ENCODE data around the gene EIF2AK2. TPM values are rescaled to one million over a fixed set of nuclear protein-coding genes. Genes with fewer than 3 reads are reported as not detected.

The EIF2AK2 gene
- polyA plus RNA-seq, 2 of the 4 experiments (the other 2 are of a cell fraction): 29.8 to 47.2 TPM

DNA sequence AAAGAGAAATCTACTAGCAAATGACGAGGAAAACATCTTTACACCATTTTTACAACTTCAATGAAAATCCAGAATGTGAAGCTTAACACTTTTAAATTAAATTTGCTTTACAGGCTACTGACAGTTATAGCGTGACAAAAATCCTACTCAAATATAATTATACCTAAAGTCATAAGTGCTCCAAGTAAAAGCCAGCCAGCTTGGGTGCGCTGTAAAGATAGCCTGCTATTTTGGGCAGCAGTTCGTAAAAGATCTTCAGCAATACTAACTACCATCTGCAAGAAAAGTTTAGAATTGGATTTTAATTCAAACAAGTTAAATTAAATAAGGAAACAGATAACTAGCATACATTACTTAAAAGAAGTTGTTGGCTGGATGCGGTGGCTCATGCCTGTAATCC lies 95.0 kb downstream of the EIF2AK2 start:
- TF ChIP-seq NR3C1 (IDR thresholded peaks at IDR 0.05): no peak
- TF ChIP-seq, protein P1, sequence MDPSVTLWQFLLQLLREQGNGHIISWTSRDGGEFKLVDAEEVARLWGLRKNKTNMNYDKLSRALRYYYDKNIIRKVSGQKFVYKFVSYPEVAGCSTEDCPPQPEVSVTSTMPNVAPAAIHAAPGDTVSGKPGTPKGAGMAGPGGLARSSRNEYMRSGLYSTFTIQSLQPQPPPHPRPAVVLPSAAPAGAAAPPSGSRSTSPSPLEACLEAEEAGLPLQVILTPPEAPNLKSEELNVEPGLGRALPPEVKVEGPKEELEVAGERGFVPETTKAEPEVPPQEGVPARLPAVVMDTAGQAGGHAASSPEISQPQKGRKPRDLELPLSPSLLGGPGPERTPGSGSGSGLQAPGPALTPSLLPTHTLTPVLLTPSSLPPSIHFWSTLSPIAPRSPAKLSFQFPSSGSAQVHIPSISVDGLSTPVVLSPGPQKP (IDR thresholded peaks at IDR 0.05; ENCODE audit: low read depth, low read length): no peak
- no peak for TF ChIP-seq HOXA7 (CRISPR knock-in tag; IDR thresholded peaks at IDR 0.05)
- no peak for TF ChIP-seq HOXB13 (CRISPR knock-in tag; IDR thresholded peaks at IDR 0.05; ENCODE audit: low read depth)
- no peak for TF ChIP-seq EHF (CRISPR knock-in tag; IDR thresholded peaks at IDR 0.05)
- no peak for TF ChIP-seq EHMT2 (IDR thresholded peaks at IDR 0.05; ENCODE audit: low read depth)
- no peak for TF ChIP-seq ZNF302 (CRISPR knock-in tag; IDR thresholded peaks at IDR 0.05)
- no peak for TF ChIP-seq RAD21 (conservative IDR thresholded peaks at IDR 0.05 in 1 of 2, IDR thresholded peaks at IDR 0.05 in 1 of 2)
- TF ChIP-seq GATA3 (IDR thresholded peaks at IDR 0.05; ENCODE audit: borderline replicate concordance): no peak
- TF ChIP-seq BHLHE40 (IDR thresholded peaks at IDR 0.05; ENCODE audit: low read depth, low read length): no peak
- TF ChIP-seq SREBF2 (IDR thresholded peaks at IDR 0.05): no peak
- no peak for TF ChIP-seq TP53 (CRISPR knock-in tag; IDR thresholded peaks at IDR 0.05)
- no peak for TF ChIP-seq JUN (IDR thresholded peaks at IDR 0.05)
- no peak for TF ChIP-seq TFCP2L1 (CRISPR knock-in tag; IDR thresholded peaks at IDR 0.05)
- TF ChIP-seq, protein P2, sequence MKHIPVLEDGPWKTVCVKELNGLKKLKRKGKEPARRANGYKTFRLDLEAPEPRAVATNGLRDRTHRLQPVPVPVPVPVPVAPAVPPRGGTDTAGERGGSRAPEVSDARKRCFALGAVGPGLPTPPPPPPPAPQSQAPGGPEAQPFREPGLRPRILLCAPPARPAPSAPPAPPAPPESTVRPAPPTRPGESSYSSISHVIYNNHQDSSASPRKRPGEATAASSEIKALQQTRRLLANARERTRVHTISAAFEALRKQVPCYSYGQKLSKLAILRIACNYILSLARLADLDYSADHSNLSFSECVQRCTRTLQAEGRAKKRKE (CRISPR knock-in tag; IDR thresholded peaks at IDR 0.05; ENCODE audit: low read depth): no peak
- no peak overlapping the region for H3K4me2 ChIP-seq
- DNase-seq (ENCODE audit: low read depth in 1 of 2, low spot score in 1 of 2): no peak
- ChIA-PET CTCF (no interaction called here), POLR2A (no interaction called here)
- H3K9me3 ChIP-seq: no peaks in the 10 kb centered on the region
- 91% methylated on average over 5 of the region's 5 CpGs for WGBS (ENCODE audit: missing lambda C conversion rate)
- H3K4me1 ChIP-seq: no peaks in the 10 kb centered on the region
- no peak overlapping the region for H3K4me3 ChIP-seq
- no peak for ATAC-seq
- no peak overlapping the region for H3K27ac ChIP-seq
- FAIRE-seq: no peak

DNA sequence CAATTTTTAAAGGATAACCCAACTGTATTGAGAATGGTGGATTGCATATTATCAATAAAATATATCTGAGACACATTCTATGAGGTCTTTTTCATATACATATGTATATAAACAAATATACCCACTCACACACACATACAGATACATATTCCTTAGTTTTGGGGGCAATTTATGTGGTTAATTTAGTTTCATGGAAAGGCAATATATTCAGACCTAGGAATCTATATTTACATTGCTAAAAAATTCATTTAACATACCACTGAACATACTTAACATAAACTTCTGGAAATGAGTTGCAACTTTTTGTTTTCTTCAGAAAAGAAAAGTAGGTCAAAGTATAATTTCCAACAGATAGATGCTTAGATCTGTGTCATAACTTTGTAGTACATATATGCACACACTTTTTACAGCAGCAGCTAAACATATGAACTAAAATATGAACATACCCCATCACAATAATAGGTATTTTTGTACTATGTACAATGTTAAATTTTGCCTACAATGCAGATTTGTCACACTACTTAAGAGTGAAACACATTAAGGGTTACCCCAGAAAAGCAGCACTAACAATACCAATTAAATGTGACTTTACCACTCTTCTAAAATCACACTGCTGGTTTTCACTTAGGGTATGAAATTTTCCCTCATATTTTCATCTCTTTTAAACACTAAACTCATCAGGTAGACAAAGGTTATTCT lies 95.6 kb downstream of the EIF2AK2 start:
- no peaks in the 10 kb centered on the region for H3K4me1 ChIP-seq
- H3K4me3 ChIP-seq: no peak overlapping the region
- ATAC-seq: no peak
- DNase-seq (ENCODE audit: low read depth in 1 of 2, low spot score in 1 of 2): no peak
- H3K4me2 ChIP-seq: no peak overlapping the region
- H3K27ac ChIP-seq: no peak overlapping the region
- H3K9me3 ChIP-seq: no peaks in the 10 kb centered on the region
- FAIRE-seq: peak; percentile 76
- CTCF ChIA-PET: interaction anchor here (0.9 kb wide), 1 partner anchor 22 kb away, joined by 3 read pairs; no protein-coding TSS in a partner anchor
- POLR2A ChIA-PET: no interaction called here
- TF ChIP-seq HOXB13 (CRISPR knock-in tag; IDR thresholded peaks at IDR 0.05; ENCODE audit: low read depth) (no peak), MAFK (IDR thresholded peaks at IDR 0.05; ENCODE audit: partially characterized antibody) (peak; percentile 84)

DNA sequence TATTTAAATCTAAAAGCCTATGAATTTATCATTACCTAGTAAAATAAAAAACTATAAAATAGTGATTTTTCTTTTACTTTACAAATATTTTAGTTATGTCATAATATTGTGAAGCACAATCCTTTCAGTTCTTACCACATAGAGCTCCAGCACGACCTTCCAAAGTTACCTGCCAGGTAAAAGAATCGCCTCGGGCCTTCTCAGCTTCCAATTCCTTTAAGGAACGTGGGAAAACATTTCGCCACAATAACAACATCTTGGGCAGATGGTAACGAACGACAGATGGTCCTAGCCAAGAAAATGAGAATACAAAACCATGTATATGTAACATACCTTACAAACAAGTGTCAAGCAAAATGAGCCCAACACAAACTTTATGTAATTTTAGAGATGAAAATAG lies 96.3 kb downstream of the EIF2AK2 start:
- no peak for FAIRE-seq
- CTCF ChIA-PET: interaction anchor here (0.6 to 0.9 kb wide), 2 partner anchors 22 to 110 kb away, joined by 3 read pairs; no protein-coding TSS in a partner anchor
- no peaks in the 10 kb centered on the region for H3K4me1 ChIP-seq
- no peak overlapping the region for H3K4me2 ChIP-seq
- WGBS (ENCODE audit: missing lambda C conversion rate): 82% methylated on average over 7 of the region's 7 CpGs
- TF ChIP-seq NFE2L2 (conservative IDR thresholded peaks at IDR 0.05; ENCODE audit: low read length): no peak
- no peak for TF ChIP-seq ZSCAN20 (CRISPR knock-in tag; IDR thresholded peaks at IDR 0.05)
- TF ChIP-seq FOXS1 (CRISPR knock-in tag; IDR thresholded peaks at IDR 0.05): no peak
- no peak for TF ChIP-seq KDM1A (IDR thresholded peaks at IDR 0.05; ENCODE audit: low read depth)
- ATAC-seq: no peak
- no peaks in the 10 kb centered on the region for H3K9me3 ChIP-seq
- DNase-seq (ENCODE audit: low read depth in 1 of 2, low spot score in 1 of 2): no peak
- no peak overlapping the region for H3K27ac ChIP-seq
- H3K4me3 ChIP-seq: no peak overlapping the region
- POLR2A ChIA-PET: no interaction called here

DNA sequence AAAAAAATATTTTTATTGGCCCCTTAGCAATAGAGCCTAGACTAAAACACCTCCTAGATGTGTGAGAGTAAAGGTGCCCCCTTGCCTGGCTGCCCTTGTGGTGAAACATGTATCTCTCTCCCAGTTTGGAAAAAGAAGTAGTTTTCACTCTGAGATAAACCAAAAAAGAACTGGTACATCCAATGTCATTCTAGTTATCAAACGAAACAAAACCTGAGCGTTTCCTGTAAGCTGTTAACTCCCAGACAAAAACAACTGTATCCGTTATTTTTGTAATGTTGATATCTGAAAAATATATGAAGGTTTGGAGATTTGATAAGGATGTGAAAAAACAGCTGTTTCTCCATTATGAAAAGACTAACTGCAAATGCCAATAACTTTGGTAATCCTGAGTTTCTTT lies 96.9 kb downstream of the EIF2AK2 start:
- Histone ChIP-seq H3K4me1 (no peaks in the 10 kb centered on the region), H3K9me3 (no peaks in the 10 kb centered on the region), H3K4me2 (no peak overlapping the region), H3K27ac (no peak overlapping the region), H3K4me3 (no peak overlapping the region)
- FAIRE-seq (peak; percentile 7), ATAC-seq (no peak), DNase-seq (ENCODE audit: low read depth in 1 of 2, low spot score in 1 of 2) (no peak)
- CTCF ChIA-PET: interaction anchor here (0.6 to 0.9 kb wide), 2 partner anchors 23 to 111 kb away, joined by 3 read pairs; no protein-coding TSS in a partner anchor
- TF ChIP-seq, protein P1 (IDR thresholded peaks at IDR 0.05; ENCODE audit: low read depth, low read length): no peak
- TF ChIP-seq CEBPB (IDR thresholded peaks at IDR 0.05): no peak
- TF ChIP-seq CBX2 (IDR thresholded peaks at IDR 0.05; ENCODE audit: borderline replicate concordance, low read depth): no peak
- no peak for TF ChIP-seq ESRRA (IDR thresholded peaks at IDR 0.05; ENCODE audit: borderline replicate concordance, low read length)
- no peak for TF ChIP-seq MAFK (IDR thresholded peaks at IDR 0.05; ENCODE audit: partially characterized antibody)
- TF ChIP-seq, protein P3, sequence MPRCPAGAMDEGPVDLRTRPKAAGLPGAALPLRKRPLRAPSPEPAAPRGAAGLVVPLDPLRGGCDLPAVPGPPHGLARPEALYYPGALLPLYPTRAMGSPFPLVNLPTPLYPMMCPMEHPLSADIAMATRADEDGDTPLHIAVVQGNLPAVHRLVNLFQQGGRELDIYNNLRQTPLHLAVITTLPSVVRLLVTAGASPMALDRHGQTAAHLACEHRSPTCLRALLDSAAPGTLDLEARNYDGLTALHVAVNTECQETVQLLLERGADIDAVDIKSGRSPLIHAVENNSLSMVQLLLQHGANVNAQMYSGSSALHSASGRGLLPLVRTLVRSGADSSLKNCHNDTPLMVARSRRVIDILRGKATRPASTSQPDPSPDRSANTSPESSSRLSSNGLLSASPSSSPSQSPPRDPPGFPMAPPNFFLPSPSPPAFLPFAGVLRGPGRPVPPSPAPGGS (IDR thresholded peaks at IDR 0.05): no peak
- 92% methylated on average over 3 of the region's 3 CpGs for WGBS (ENCODE audit: missing lambda C conversion rate)
- POLR2A ChIA-PET: no interaction called here
